SU-DHL-6 (cell line): ENCODE data around the gene FRAS1.

Source experiments
- EZH2phosphoT487 ChIP-seq: fragments of 200-600 bp; sonication (generic), shearing (Covaris generic); conservative IDR thresholded peaks from 2 replicates; pipeline ENCODE4 v1.6.1; 2018; ENCODE audit warnings: mild to moderate bottlenecking, antibody characterized with exemption, low read length, moderate library complexity, mixed read lengths
- TF ChIP-seq, protein P1 (sequence below): fragments of 200-600 bp; sonication (generic); IDR thresholded peaks from one replicate; pipeline ENCODE4 v1.5.1; 2017; ENCODE audit warnings: antibody characterized with exemption, mild to moderate bottlenecking, low read length, moderate library complexity; ENCODE audit not compliant: insufficient read depth, poor library complexity, severe bottlenecking

- TF ChIP-seq, protein P1, sequence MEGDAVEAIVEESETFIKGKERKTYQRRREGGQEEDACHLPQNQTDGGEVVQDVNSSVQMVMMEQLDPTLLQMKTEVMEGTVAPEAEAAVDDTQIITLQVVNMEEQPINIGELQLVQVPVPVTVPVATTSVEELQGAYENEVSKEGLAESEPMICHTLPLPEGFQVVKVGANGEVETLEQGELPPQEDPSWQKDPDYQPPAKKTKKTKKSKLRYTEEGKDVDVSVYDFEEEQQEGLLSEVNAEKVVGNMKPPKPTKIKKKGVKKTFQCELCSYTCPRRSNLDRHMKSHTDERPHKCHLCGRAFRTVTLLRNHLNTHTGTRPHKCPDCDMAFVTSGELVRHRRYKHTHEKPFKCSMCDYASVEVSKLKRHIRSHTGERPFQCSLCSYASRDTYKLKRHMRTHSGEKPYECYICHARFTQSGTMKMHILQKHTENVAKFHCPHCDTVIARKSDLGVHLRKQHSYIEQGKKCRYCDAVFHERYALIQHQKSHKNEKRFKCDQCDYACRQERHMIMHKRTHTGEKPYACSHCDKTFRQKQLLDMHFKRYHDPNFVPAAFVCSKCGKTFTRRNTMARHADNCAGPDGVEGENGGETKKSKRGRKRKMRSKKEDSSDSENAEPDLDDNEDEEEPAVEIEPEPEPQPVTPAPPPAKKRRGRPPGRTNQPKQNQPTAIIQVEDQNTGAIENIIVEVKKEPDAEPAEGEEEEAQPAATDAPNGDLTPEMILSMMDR, result no peak
- no peak for TF ChIP-seq EZH2phosphoT487
Observed at GRCh38 chr4:78040431-78040830, 16.7 kb upstream of the FRAS1 start.
